HG03135 (cell line): ENCODE data around the gene LYZ.
A peak's percentile ranks its signal among the peaks of the same experiment; 100 is the strongest.
"Not testable (repeated sequence)": the region's sequence is repeated elsewhere in the genome, so short reads cannot be mapped to it uniquely, and the experiment has no call there.

Experiments
- ATAC-seq: cut with Tn5 transposase; IDR thresholded peaks from one replicate; pipeline ENCODE4 v1.9.1; 2021; ENCODE audit warnings: mild to moderate bottlenecking, moderate library complexity; ENCODE audit not compliant: unreplicated experiment

Gene LYZ

GRCh38 chr12:69348162-69348938 is at the start of gene LYZ:
TSS of gene LYZ (plus strand) at chr12:69348381. CDS start at chr12:69348409, 28 bp downstream.
- no peak for ATAC-seq

DNA sequence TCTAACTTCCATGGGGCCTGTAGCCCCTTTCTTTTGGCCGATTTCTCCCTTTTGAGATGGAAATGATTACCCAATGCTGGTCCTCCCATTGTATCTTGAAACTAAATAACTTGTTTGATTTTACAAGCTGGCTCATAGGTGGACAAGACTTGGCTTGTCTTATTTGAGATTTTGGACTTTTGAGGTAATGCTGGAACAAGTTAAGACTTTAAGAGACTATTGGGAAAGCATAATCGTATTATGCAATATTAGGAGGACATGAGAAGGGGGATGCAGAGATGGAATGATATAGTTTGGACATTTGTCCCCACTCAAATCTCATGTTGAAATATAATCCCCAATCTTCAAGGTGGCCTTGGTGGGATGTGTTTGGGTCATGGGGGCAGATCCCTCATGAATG is 49.2 kb upstream of the LYZ start:
- ATAC-seq = no peak

GRCh38 chr12:69304284-69304683 is 43.9 kb upstream of the LYZ start:
- no peak for ATAC-seq

DNA sequence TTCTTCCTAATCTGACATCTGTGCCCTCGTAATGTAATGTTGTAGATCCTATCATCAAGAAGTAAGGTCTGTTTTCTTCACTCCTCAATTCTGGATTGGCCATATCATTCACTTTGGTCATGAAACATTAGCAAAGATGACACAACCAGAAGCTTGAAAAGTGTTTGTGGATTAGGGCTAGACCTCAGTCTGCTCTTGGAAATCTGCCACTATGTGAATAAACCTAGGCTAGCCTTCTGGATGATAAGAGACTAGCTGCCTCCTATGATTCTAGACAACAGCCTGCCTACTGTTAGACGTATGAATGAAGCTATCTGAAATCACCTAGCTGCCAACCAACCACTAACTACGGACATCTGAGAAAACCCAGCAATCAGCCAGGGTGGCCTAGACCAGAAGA is 38.7 kb upstream of the LYZ start:
- ATAC-seq = no peak

- no peak for ATAC-seq
Observed at GRCh38 chr12:69313209-69313608, 35.0 kb upstream of the LYZ start.

GRCh38 chr12:69316784-69317183 is 31.4 kb upstream of the LYZ start:
- not testable (repeated sequence) for ATAC-seq

- not testable (repeated sequence) for ATAC-seq
Observed at GRCh38 chr12:69317233-69317632, 30.9 kb upstream of the LYZ start.

GRCh38 chr12:69318225-69318624 is 30.0 kb upstream of the LYZ start:
- ATAC-seq = no peak

DNA sequence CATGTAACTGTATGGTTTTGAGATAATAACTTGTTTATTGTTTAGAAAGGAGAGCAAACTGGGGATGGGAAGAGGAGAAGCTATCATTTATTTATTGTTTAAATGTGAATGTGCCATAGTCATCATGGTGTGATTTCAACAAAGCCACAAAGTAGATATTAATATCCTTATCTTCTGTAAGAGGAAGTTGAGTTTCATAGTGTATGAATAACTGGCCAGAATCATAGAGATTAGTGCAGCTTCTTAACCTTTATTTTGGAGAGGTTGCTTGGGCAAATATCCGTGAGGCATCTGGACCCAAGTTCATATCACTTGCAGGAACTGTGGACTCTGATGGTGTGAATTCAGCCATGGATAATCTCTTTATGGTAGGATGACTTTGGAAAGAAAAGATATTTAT is 26.8 kb upstream of the LYZ start:
- ATAC-seq = no peak

- peak; percentile 95 for ATAC-seq
Observed at GRCh38 chr12:69324797-69325466, 23.2 kb upstream of the LYZ start.

DNA sequence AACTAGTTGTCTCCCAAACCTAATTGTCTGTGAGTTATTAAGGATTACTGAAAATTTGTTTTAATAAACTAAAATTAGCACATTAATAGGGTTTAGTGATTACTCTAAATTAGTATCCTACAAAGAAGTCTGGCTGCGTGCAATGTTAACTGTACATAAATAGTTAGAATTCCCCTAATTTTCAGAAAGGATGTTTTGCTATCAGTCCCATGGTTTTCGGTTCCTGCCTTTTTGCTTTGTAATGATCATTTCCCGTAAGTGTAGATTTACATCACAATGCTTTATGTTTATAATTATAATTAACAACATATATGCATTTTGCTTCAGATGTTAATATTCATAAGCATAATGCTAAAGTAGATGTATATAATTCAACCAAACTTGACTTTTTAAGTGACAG is 19.8 kb upstream of the LYZ start:
- no peak for ATAC-seq

DNA sequence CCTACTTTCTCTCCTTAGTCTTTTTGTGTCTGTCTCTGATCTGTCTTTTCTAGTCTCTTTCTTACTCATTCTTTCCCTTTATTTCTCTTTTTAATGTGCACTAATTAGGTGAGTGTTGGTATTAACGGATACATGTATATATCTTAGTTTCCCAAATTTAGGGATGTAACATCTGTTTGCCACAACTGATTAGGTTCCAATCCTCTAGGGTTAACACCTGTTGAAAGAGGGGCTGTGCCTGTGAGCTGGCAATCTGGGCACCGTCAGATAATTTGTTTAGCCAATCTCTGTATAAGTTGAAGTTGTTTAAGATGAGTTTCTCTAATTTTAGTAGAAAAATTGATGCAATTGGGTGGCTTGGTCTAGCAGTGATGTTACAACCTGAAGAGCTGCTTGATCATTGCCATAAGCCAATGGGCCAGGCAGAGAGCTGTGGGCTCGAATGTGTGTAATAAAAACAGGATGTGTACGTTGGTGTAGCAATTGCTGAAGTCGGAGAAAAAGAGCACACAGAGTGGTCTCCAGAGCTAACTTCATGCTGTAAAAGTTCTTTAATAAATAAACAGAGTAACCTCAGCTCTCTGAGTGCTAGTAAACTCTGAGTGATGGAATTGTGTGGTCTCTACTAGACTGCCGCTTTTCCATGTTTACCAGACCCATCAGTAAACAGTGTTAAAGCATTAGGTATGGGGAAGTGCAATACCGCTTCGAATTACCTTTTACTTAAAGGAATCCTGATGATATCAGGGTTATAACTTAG is 18.3 kb upstream of the LYZ start:
- ATAC-seq = no peak

DNA sequence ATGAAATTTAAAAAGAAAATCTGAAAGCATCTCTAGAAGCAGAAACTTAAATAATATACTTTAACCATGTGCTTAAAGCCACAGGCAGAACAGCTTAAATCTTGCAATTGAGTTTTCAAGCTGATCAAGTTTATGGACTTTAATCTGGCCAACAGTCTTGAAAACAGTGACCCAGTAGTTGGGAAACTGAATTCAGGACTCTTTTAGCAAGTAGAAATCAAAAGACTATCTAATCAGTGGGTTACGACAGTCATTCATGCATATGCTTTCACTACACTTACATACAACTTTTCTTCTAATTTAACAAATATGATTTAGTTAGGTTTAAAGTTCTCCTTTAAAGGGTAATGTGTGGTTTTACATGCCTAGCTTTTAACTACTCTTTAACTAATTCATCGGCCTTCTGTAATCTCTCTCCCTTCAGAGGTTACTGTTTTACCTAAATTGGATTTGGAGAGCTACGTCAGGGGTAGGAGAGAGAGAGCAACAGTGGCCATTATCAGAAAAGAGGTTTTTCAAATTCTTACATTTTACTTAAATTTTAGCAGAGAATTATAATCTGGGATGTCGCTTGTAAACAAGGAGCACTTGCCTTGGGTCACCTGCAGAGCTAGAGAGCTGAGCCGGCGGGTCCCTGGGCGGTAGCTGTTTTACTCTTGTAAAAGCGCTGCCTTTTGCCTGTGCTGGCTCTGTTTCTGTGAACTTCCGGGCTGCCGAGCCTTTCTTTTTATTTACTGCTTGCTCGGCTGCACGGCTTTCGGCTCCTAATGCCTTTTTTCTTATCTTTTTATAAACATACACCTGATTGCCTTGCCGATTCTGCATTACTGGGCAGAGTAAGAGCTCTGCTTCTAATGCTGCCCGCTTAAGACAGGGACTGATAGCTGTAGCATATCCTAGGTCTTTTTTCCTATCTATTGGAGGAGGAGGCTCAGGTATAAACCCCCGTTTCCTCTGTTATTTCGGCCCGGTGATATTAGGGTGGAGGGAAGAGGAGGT is 17.4 kb upstream of the LYZ start:
- peak; percentile 80 for ATAC-seq

DNA sequence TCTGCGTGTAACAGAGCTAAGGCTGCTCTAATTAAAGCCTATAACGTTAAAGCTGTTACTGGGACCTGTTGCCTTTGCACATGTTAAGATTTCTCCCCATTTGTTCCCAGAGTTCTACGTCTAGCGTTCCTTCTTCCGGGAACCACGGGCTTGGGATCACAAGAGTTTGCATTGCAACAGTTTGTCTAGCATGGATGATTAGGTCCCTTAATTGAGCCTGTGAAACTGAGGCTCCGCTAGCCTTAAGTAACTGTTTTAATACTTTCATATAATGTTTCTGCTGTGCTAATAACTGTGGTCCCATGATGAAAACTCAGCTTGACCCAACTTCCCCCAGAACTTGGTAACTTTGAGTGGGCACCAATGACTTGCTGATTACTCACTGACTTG is 16.7 kb upstream of the LYZ start:
- ATAC-seq = no peak

GRCh38 chr12:69331909-69332684 is 16.1 kb upstream of the LYZ start:
- no peak for ATAC-seq

DNA sequence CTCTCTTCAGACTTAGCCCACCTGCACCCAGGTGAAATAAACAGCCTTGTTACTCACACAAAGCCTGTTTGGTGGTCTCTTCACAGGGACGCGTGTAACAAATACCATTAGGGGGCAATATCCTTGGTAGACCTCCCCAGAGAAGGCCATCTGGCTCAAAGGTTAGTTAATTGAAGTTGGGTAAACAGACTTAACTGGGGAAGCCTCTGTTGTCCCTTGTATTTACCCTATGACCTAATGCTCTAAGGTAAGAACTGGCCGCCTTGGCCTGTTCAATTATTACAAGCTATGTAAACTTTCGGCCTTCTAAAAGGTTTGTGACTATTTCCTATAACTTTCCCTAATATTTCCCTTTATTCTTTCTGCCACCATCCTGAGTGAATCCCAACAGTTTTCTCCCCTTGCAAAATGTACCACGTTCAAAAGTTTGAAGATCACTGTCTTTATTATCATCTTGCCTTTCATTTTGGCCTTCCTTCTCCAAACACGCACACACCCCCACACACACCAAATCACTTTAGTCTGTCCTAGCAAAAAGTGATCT is 15.3 kb upstream of the LYZ start:
- no peak for ATAC-seq

DNA sequence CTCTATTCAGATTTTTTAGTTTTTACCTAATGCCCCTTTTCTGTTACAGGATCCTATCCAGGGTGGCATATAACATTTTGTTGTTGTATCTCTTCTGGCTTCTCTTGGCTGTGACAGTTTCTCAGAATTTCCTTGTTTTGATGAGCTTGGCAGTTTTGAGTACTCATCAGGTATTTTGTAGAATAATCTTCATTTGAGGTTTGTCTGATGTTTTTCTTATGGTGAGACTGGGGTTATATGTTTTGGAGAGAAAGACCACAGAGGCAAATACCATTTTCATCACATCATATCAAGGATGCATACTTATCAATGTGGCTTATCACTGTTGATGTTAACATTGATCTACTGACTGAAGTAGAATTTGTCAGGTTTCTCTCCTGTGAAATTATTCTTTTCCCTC is 14.0 kb upstream of the LYZ start:
- ATAC-seq = no peak

- no peak for ATAC-seq
Observed at GRCh38 chr12:69337311-69338090, 10.7 kb upstream of the LYZ start.
